Measurements from ENCODE around the gene PRTN3.

PRTN3 gene

DNA sequence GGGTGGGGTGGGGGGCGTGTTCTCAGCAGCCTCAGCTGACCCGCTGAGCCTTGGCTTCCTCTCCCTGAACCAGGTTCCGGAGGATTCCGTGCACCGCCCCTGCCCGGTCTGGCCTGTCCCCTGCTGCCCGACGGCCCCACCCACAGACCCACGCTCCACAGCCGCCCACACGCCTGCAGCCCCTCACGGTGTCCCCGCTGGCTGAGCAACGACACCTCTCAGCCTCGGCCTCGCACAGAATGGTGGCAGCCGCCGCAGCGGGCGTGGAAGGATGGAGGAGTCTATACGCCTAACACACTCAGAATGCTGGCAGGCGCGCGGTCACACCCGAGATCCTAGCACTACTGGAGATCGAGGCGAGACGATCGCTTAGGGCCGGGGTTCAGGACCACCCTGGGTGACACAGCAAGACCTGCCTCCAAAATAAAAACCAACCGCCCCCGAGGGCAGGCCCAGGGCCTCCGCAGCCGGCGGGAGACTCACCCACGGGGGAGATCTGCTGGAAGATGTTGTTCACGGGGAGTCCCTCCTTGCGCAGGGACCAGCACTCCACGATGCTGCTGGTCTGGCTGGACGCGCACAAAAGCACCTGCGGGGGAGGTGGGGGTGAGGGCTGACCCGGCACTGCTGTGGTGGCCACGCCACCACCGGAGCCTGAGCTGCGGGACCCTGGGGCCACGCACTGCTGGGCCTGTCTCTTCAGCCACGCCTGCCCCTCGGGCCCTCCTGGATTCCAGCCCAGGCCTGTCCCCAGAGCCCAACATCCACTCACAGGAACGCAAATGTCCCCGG lies 43.8 kb downstream of the PRTN3 start:
- no peak for DNase-seq

DNA sequence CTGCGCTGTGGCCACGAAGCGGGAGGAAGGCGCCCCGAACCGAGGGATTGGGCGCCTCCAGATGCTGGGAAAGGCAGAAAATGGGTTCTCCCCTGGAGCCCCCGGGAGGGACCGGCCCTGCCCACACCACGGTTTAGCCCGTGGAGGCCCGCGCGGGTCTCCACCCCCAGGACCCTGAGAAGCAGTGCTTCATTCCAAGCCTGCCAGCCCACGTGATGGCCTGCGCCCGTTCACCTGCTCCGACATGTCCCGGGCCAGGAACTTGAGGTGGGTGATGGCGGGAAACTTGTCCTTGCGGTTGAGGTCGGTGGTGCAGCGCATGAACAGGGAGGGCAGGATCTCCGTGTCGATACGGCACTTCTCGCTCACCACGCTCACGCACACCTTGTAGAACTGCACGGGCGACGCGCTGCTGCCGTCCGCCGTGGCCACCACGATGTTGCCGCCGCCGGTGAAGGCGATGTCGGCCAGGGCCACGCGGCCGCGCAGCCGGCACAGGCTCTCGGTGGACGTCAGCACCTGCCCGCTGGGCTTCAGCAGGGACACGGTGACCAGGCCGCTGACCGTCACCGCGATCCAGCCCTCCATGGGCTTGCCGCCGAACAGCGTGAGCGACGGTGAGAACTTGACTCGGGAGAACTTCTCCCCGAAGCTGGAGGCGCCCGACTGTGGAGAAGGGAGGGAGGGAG lies 44.9 kb downstream of the PRTN3 start:
- no peak for DNase-seq

DNA sequence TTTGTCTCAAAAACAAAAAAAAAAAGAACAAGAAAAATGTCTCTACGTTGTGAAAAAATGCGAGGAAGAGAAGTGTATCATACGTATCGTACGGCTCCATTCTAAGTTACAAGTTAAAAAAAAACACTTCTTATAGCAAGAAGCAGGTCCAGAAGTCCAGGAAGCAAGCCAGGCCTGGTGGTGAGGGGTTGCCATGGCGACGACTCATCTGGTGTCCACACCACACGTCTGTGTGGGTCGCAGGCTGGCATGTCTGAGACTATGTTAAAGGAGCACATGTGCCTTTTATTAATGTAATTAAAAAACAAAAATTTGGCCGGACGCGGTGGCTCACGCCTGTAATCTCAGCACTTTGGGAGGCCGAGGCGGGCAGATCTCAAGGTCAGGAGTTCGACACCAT lies 46.3 kb downstream of the PRTN3 start:
- DNase-seq, result peak; percentile 49

DNA sequence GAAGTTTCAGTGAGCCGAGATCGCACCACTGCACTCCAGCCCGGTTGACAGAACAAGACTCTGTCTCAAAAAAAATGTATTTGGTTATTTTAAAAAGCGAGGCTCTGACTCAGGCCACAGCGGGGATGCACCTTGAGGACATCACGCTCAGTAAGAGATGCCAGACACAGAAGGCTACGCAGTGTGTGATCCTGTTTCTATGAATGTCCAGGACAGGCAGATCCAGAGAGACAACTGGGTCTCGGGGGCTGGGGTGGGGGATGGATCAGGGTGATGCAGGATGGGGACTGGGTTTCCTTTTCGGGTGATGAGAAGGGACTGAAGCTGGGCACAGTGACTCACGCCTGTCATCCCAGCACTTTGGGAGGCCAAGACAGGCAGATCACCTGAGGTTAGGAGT lies 46.8 kb downstream of the PRTN3 start:
- no peak for DNase-seq

DNA sequence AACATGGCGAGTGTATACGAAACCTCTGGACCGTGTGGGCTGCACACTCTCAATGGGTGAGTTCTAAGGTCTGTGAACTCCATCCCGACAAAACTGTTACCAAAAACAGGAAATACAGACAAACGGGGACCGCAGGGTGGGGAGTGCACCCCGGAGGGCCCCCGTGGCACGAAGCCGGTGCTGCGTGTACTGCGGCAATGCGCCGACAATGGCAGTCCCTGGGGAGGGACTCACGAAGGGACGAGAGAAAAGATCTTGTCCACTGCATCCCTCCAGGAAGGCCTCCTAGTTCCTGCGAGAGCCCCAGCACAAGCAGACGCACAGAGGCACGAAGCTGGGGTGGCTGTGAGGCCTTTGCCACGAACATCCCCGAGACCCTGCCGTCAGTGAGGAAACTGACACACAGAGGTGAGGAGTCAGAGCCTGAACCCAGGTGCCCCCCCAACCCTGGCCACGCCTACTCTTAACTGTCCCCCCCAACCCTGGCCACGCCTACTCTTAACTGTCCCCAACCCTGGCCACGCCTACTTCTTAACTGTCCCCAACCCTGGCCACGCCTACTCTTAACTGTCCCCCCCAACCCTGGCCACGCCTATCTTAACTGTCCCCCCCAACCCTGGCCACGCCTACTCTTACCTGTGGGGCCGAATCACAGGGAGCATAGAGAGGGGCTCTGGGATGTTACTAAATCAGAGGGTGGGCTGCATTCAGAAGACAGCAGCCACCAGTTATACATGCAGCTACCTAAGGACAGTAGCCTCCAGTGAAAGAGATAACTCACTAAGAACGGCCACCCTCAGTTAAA lies 48.0 kb downstream of the PRTN3 start:
- no peak for DNase-seq

DNA sequence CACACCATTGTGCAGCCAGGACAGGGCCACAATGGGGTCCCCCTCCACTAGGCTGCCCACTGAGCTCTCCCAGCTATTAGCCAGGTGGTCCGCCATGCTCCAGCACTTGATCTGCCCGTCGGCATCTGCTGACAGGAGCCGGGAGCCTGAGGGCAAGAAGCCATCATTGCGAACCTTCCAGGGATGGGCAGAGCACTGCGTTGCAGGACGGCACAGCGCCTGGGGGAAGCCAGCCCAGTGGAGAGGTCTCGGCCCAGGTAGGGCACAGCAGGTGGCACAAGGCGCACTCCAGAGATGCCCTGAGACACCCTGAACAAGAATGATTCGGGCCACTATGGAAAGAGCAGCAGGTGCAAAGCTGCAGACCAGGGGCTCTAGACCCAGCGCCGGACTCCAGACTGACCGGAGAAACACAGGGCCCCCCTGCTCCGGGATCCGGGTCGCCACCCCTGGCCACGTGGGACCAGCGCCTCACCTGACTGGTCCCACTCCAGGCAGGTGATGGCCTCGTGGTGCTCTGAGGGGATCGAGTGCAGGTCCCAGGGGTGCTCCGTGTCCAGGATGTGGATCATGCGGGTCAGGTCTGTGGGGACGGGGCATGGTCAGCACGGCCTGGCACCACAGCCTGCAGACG lies 49.0 kb downstream of the PRTN3 start:
- DNase-seq, result no peak

DNA sequence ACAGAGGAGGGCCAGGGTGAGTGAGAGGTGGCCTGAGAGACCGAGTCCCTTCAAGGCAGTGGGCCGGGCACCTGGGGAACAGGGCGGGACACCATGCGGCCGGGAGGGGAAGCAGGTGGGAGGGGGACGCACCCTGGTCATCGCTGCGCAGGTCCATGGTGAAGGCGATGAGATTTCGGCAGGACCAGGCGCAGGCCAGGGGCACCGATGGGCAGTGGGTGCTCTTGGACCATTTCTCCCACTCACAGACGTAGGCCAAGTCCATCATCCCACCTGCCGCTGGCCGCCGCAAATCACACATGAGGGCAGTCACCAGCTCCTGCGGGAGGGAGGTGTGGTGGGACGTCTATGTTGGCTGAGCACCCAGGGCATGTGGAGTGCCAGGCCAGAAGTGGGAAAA lies 50.0 kb downstream of the PRTN3 start:
- no peak for DNase-seq

DNA sequence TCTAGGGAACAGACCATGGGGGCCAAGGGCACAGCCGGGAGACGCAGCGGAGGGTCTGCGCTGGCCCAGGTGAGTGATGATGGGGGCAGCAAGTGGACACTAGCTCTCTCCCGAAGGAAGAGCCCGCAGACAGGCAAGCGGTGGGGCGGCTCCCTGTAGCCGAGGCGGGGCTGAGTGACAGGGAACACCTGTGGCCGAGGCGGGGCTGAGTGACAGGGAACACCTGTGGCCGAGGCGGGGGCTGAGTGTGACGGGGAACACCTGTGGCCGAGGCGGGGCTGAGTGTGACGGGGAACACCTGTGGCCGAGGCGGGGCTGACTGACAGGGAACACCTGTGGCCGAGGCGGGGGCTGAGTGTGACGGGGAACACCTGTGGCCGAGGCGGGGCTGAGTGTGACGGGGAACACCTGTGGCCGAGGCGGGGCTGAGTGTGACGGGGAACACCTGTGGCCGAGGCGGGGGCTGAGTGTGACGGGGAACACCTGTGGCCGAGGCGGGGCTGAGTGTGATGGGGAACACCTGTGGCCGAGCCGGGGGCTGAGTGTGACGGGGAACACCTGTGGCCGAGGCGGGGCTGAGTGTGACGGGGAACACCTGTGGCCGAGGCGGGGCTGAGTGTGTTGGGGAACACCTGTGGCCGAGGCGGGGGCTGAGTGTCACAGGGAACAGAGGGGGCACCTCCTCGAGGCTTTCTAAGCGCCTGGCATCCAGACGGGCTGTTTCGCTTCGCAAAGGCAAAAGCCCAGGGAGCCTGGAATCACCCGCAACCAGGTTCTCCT lies 50.8 kb downstream of the PRTN3 start:
- peak; percentile 84 for DNase-seq

DNA sequence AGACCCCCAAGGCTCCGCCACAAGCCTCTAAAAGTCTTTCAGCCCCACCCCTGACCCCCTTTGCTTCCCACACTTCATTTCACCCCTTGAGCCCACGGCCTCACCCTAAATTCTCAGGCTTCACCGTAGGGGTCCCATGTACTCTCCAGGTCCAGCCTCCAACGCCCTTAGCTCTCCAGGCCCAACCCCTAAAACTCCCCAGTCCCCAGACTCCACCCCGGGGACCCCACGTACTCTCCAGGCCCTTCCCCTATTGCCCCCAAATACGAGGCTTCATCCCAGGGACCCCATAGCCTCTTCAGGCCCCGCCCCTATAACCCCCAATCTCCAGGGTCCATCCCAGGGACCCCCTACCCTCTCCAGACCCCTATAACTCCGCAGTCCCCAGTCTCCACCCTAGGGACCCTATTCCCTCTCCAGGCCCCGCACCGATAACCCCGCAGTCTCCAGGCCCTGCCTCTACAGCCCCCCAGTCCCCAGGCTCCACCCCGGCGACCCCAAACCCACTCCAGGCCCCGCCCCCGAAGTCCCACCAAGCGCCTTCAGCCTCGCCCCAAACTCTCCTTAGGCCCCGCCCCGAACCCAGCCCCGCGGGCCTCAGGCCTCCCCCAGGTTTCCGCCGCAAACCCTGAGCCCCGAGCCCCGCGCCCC lies 51.6 kb downstream of the PRTN3 start:
- DNase-seq, result peak; percentile 58

DNA sequence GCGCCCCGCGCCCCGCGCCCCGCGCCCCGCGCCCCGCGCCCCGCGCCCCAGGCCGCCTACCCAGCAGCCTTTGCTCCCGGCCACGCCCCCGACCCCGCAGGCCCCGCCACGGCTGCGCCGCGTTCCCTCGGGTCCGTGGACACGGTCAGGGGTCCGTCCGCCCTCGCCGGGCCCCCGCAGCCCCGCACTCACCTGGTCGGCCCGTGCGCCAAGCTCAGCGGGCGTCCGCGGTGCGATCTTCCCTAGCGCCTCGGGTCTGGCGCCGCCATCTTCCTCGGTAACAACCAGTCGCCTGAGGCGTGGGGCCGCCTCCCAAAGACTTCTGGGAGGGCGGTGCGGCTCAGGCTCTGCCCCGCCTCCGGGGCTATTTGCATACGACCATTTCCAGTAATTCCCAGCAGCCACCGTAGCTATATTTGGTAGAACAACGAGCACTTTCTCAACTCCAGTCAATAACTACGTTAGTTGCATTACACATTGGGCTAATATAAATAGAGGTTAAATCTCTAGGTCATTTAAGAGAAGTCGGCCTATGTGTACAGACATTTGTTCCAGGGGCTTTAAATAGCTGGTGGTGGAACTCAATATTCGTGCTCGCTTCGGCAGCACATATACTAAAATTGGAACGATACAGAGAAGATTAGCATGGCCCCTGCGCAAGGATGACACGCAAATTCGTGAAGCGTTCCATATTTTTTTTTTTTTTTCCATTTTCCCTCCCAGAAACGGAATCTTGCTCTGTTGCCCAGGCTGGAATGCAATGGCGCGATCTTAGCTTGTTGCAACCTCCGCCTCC lies 52.3 kb downstream of the PRTN3 start, which contains the start of the genes MED16 and RNU6-9:
Gene MED16 (minus strand): TSS at position 294 of the 796 bp plus-strand sequence. CDS start 2,056 bp downstream, outside the sequence.
Gene RNU6-9 (plus strand): TSS at position 591 of the 796 bp plus-strand sequence.
- peak; percentile 95 for DNase-seq

DNA sequence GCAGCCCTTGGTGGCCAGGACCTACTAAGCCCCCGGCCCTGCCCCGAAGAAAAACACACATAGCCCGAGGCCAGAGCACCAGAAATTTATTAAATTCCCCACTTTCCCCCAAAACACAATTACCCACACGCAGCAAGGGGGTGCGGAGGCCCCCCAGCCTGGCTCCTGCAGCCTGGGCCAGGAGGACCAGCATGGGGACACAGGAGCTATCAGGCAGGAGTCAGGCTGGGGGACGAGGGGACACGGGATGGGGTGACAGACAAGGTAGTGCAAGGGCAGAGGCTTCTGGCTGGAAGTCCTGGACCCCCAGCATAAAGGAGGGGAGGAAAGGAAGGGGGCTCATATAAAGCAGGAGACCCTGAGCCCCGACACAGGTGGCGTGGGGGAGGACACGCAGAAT lies 55.6 kb downstream of the PRTN3 start:
- no peak for DNase-seq

DNA sequence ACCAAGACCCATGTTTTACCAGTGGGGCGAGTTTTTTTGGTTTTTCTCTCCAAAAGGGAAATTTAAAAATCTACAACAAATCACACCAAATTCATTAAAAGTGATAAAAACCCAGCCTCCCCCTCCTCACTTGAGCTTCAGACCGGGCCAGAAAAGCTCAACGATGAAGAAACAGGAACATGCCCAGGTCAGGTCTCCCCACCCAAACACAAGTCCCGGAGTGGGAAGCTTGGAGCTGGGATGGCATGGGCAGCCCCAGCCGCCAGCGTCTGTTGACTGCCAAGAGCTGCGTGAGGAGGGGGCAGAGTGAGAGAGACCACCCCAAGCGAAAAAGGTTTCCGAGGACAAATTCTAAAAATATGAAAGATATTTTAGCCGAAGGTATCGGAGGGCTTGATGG lies 56.2 kb downstream of the PRTN3 start:
- no peak for DNase-seq

DNA sequence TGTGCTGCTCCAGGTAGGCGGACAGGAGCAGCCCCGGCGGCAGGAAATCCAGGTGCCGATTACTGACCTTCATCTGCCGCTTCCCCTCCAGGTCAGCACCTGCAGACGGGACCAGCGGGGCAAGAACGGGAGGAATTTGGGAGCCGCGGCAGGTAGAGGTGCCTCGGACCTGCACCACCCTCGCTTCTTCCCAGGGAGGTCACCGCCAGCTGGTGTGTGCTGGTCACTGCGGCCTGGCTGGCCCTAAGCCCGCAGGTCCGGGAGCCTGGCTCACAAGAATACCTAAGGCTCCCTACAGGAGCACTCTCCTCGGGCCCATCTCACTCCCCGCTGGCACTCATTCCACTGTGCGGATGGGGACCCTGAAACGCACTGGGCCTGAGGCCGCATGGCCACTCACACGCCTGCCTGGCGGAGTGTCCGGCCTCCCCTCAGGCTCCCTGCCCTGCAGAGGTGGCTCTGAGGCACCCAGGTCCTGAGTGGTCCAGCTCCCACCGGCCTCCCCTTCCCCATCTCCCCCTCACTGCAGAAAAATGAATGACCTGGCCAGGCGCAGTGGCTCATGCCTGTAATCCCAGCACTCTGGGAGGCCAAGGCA lies 56.7 kb downstream of the PRTN3 start:
- peak; percentile 32 for DNase-seq
